CD14-positive monocyte (primary cell): ENCODE data around the gene SPRING1. TPM values are rescaled to one million over a fixed set of nuclear protein-coding genes. Genes with fewer than 3 reads are reported as not detected.

ENCODE experiments used
- DNase-seq, 3 donors: peaks; one replicate each; pipeline ENCODE4 v3.0.0-alpha.2; 2011 to 2022
- H2AFZ ChIP-seq: 2 replicates; pipeline ENCODE4 v1.6.0; 2012; ENCODE audit warnings: mild to moderate bottlenecking, low read depth, low read length, inconsistent platforms; ENCODE audit not compliant: insufficient read depth, poor library complexity, severe bottlenecking
- H3K27ac ChIP-seq, 2 donors: 1 replicate in 1 of 2; 2 replicates in 1 of 2; pipeline ENCODE4 v1.5.1; 2012 to 2013; ENCODE audit warnings: low read length in 2 of 2, control low read depth in 1 of 2, inconsistent platforms in 1 of 2, low read depth in 1 of 2, mild to moderate bottlenecking in 1 of 2
- H3K27me3 ChIP-seq, 2 donors: one replicate each; pipeline versions ENCODE4 v1.6.0 to v1.6.1; 2011 to 2013; ENCODE audit warnings: low read length in 2 of 2; ENCODE audit not compliant: control insufficient read depth in 2 of 2, insufficient read depth in 2 of 2
- H3K36me3 ChIP-seq, 2 donors: replicated peaks in 1 of 2; 1 replicate in 1 of 2; 2 replicates in 1 of 2; pipeline versions ENCODE4 v1.5.1 to v1.6.1; 2012 to 2013; ENCODE audit warnings: low read length in 2 of 2, control low read depth in 1 of 2, inconsistent platforms in 1 of 2, mild to moderate bottlenecking in 1 of 2; ENCODE audit not compliant: insufficient read depth in 2 of 2, control insufficient read depth in 1 of 2
- H3K4me1 ChIP-seq, 2 donors: 1 replicate in 1 of 2; 2 replicates in 1 of 2; pipeline versions ENCODE4 v1.5.1 to v1.6.1; 2012 to 2013; ENCODE audit warnings: low read length in 2 of 2, control low read depth in 1 of 2, inconsistent platforms in 1 of 2, mild to moderate bottlenecking in 1 of 2, moderate library complexity in 1 of 2; ENCODE audit not compliant: insufficient read depth in 2 of 2, control insufficient read depth in 1 of 2
- H3K4me2 ChIP-seq: replicated peaks from 2 replicates; pipeline ENCODE3; 2012; ENCODE audit warnings: low read length, moderate library complexity, mild to moderate bottlenecking; ENCODE audit not compliant: poor library complexity, severe bottlenecking; ENCODE audit errors: extremely low read depth
- H3K4me3 ChIP-seq, 3 experiments: fragments of 200-600 bp in 1 of 3; sonication (generic) in 1 of 3; replicated peaks in 1 of 3; 1 replicate in 2 of 3; 2 replicates in 1 of 3; pipeline ENCODE4 v1.5.1; 2011 to 2013; ENCODE audit warnings: low read length in 3 of 3, mild to moderate bottlenecking in 3 of 3, control low read depth in 2 of 3, low read depth in 2 of 3, inconsistent platforms in 1 of 3, moderate library complexity in 1 of 3
- H3K79me2 ChIP-seq: 2 replicates; pipeline ENCODE4 v1.6.0; 2012; ENCODE audit warnings: mild to moderate bottlenecking, control low read depth, inconsistent platforms, low read length, moderate library complexity; ENCODE audit not compliant: insufficient read depth
- H3K9ac ChIP-seq: 2 replicates; pipeline ENCODE4 v1.6.0; 2017; ENCODE audit warnings: low read length, mild to moderate bottlenecking; ENCODE audit not compliant: insufficient read depth, poor library complexity, severe bottlenecking
- H3K9me3 ChIP-seq, 2 donors: replicated peaks in 1 of 2; 1 replicate in 1 of 2; 2 replicates in 1 of 2; pipeline versions ENCODE4 v1.5.1 to v1.6.1; 2012 to 2013; ENCODE audit warnings: low read length in 2 of 2, control low read depth in 1 of 2; ENCODE audit not compliant: control insufficient read depth in 1 of 2, insufficient read depth in 1 of 2
- H4K20me1 ChIP-seq: 2 replicates; pipeline ENCODE4 v1.6.0; 2012; ENCODE audit warnings: mild to moderate bottlenecking, low read length, control low read depth, moderate library complexity; ENCODE audit not compliant: insufficient read depth
- H3K27ac Mint-ChIP-seq, 7 donors: one replicate each; pipeline ENCODE4 v1.8.0; 2020; ENCODE audit warnings: mild to moderate bottlenecking in 7 of 7, mixed read lengths in 7 of 7, moderate library complexity in 6 of 7, inconsistent platforms in 2 of 7
- H3K27me3 Mint-ChIP-seq, 3 donors: one replicate each; pipeline ENCODE4 v1.8.0; 2021 to 2022; ENCODE audit warnings: low read depth in 3 of 3, mild to moderate bottlenecking in 3 of 3, mixed read lengths in 3 of 3, moderate library complexity in 3 of 3, inconsistent platforms in 1 of 3
- H3K36me3 Mint-ChIP-seq, 2 donors: one replicate each; pipeline ENCODE4 v1.8.0; 2020; ENCODE audit warnings: mixed read lengths in 2 of 2, inconsistent platforms in 1 of 2, mild to moderate bottlenecking in 1 of 2
- H3K4me1 Mint-ChIP-seq: one replicate; pipeline ENCODE4 v1.8.0; 2020; ENCODE audit warnings: mild to moderate bottlenecking, mixed read lengths
- H3K4me3 Mint-ChIP-seq, 2 donors: one replicate each; pipeline ENCODE4 v1.8.0; 2020; ENCODE audit warnings: mild to moderate bottlenecking in 2 of 2, mixed read lengths in 2 of 2, moderate library complexity in 1 of 2
- H3K9me3 Mint-ChIP-seq, 7 donors: one replicate each; pipeline ENCODE4 v1.8.0; 2020 to 2022; ENCODE audit warnings: mixed read lengths in 7 of 7, mild to moderate bottlenecking in 6 of 7, moderate library complexity in 6 of 7, inconsistent platforms in 2 of 7
- WGBS: methylation state at CpG from one replicate; pipeline ENCODE4 v1.1.5; 2013; ENCODE audit warnings: missing lambda C conversion rate; ENCODE audit not compliant: insufficient coverage; 5-methylcytosine and 5-hydroxymethylcytosine counted together
- intact Hi-C, 2 donors: fragments of 100-400 bp; cut with micrococcal nuclease; formaldehyde crosslinking; loops; one replicate each; pipeline versions ENCODE4 v1.15.0 to v1.15.1; 2023
- polyA plus RNA-seq, 3 donors: library from polyadenylated mRNA; depleted of rRNA in 1 of 3; unstranded in 2 of 3; stranded (reverse) in 1 of 3; fragments of 300-500 nt in 2 of 3; fragments of >200 nt in 1 of 3; fragmentation: Illumina TruSeq in 2 of 3; gene quantifications; 1 replicate in 2 of 3; 2 replicates in 1 of 3; pipeline ENCODE4 v1.2.3, GENCODE V29; 2012 to 2021
- TF ChIP-seq, protein P1 (sequence below): fragments of 200-600 bp; IDR thresholded peaks from one replicate; pipeline ENCODE4 v1.8.0; 2022; ENCODE audit warnings: antibody characterized with exemption, mild to moderate bottlenecking

SPRING1 gene
- polyA plus RNA-seq, 3 donors, result 6.3 to 19.3 (median 15.6) TPM

DNA sequence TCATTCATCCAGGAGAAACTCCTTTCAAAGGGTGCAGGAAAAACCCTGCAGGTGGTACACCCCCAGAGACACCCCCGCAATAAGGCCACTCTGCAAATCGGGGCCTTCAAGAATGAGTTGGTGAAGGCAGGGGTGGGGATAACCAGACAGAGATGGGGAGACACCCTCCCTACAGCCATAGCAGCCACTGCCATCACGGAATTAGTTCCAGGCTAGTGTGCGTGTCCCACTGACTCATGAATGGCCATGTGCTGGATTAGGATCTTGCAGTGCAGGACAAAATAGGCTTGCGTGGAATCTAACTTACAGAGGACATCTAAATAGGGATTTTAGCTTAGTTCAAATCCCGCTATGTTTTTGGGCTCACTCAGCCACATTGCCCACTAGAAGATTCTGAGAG is 37.8 kb downstream of the SPRING1 start:
- H2AFZ ChIP-seq, result no peak overlapping the region
- no peaks in the 10 kb centered on the region for H3K9me3 ChIP-seq
- H3K4me1 Mint-ChIP-seq, result peaks cover 16% of the 10 kb centered on the region
- H4K20me1 ChIP-seq, result no peaks in the 10 kb centered on the region
- no peaks in the 10 kb centered on the region for H3K9me3 Mint-ChIP-seq
- H3K9ac ChIP-seq, result no peak overlapping the region
- H3K4me3 Mint-ChIP-seq, result no peak overlapping the region
- WGBS, result 90% methylated on average over 2 of the region's 6 CpGs
- H3K79me2 ChIP-seq, result no peaks in the 10 kb centered on the region
- intact Hi-C loops, result loop anchor here in 1 of 2 donors (10.0 kb wide), 1 partner anchor 705 kb away; no protein-coding TSS in a partner anchor
- H3K27ac ChIP-seq, result no peak overlapping the region
- H3K27ac Mint-ChIP-seq, result no peak overlapping the region
- no peaks in the 10 kb centered on the region for H3K36me3 Mint-ChIP-seq
- no peak overlapping the region for H3K4me3 ChIP-seq
- H3K36me3 ChIP-seq, result no peaks in the 10 kb centered on the region
- H3K4me2 ChIP-seq, result no peak overlapping the region
- no peak for DNase-seq
- H3K27me3 ChIP-seq, result no peaks in the 10 kb centered on the region
- TF ChIP-seq, protein P1, sequence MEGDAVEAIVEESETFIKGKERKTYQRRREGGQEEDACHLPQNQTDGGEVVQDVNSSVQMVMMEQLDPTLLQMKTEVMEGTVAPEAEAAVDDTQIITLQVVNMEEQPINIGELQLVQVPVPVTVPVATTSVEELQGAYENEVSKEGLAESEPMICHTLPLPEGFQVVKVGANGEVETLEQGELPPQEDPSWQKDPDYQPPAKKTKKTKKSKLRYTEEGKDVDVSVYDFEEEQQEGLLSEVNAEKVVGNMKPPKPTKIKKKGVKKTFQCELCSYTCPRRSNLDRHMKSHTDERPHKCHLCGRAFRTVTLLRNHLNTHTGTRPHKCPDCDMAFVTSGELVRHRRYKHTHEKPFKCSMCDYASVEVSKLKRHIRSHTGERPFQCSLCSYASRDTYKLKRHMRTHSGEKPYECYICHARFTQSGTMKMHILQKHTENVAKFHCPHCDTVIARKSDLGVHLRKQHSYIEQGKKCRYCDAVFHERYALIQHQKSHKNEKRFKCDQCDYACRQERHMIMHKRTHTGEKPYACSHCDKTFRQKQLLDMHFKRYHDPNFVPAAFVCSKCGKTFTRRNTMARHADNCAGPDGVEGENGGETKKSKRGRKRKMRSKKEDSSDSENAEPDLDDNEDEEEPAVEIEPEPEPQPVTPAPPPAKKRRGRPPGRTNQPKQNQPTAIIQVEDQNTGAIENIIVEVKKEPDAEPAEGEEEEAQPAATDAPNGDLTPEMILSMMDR, result no peak
- H3K27me3 Mint-ChIP-seq, result peaks cover 0 to 2% (median under 1%) of the 10 kb centered on the region in 3 donors
- H3K4me1 ChIP-seq, result peaks cover 4 to 6% of the 10 kb centered on the region in 2 donors

DNA sequence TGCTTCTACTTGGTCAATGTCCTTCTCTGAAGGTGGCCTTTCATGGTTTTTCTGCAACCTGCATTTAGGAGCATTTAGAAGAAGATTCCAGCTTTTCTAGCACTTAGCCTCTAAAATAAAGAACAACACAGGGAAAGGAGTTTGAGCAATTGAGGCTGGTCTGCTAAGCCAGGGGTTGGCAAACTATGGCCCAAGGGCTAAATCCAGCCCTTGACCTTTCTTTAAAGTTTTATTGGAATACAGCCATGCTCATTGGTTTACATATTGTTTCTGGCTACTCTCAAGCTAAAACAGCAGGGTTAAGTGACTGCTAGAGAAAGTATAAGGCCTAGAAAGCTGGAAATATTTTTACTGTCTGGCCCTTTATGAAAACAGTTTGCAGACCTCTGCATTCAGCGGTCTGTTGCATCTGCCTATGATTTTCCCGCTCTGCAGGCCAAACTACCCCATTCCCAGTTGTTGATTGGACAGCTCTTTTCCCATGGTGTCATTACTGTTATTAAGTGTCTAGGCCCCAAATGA is 39.3 kb downstream of the SPRING1 start:
- H3K9ac ChIP-seq, result no peak overlapping the region
- Mint-ChIP-seq H3K9me3 (no peaks in the 10 kb centered on the region), H3K27ac (no peak overlapping the region), H3K27me3 (peaks cover 2 to 9% (median 3%) of the 10 kb centered on the region in 3 donors), H3K4me3 (no peak overlapping the region), H3K36me3 (no peaks in the 10 kb centered on the region), H3K4me1 (peaks cover 30% of the 10 kb centered on the region)
- peaks cover 9 to 21% of the 10 kb centered on the region in 2 donors for H3K4me1 ChIP-seq
- H3K9me3 ChIP-seq, result no peaks in the 10 kb centered on the region
- TF ChIP-seq, protein P1, result no peak
- no peak overlapping the region for H3K27ac ChIP-seq
- H3K27me3 ChIP-seq, result no peaks in the 10 kb centered on the region
- no peaks in the 10 kb centered on the region for H4K20me1 ChIP-seq
- H3K4me2 ChIP-seq, result no peak overlapping the region
- intact Hi-C loops, result no loop called here
- no peak overlapping the region for H2AFZ ChIP-seq
- H3K4me3 ChIP-seq, result no peak overlapping the region
- 100% methylated on average over 1 of the region's 2 CpGs for WGBS
- no peak for DNase-seq
- no peaks in the 10 kb centered on the region for H3K36me3 ChIP-seq
- H3K79me2 ChIP-seq, result no peaks in the 10 kb centered on the region
